Stomach (tissue), 4 donors: ENCODE data around the gene ABLIM3.

ENCODE experiments used
- CTCF ChIP-seq, 7 experiments: fragments of 450-650 bp in 4 of 7; fragments of 200-600 bp in 3 of 7; sonication (generic) in 3 of 7; IDR thresholded peaks; one replicate each; pipeline ENCODE4 v1.5.1; 2016 to 2019; ENCODE audit warnings: antibody characterized with exemption in 7 of 7, control low read depth in 2 of 7, mild to moderate bottlenecking in 1 of 7
- POLR2A ChIP-seq, 4 donors: fragments of 450-650 bp; IDR thresholded peaks; one replicate each; pipeline ENCODE4 v1.6.1; 2016; ENCODE audit warnings: antibody characterized with exemption in 4 of 4, control low read depth in 2 of 4, mild to moderate bottlenecking in 1 of 4, moderate library complexity in 1 of 4

- TF ChIP-seq CTCF (IDR thresholded peaks at IDR 0.05) (no peak), POLR2A (IDR thresholded peaks at IDR 0.05) (no peak)
These were observed 159.9 kb downstream of the ABLIM3 start for GRCh38 chr5:149301049-149301743.
